PFSK-1 (cell line): Measurements from ENCODE around the gene FRG2B. TPM values are rescaled to one million over a fixed set of nuclear protein-coding genes. Genes with fewer than 3 reads are reported as not detected.
"Not testable (repeated sequence)": the region's sequence is repeated elsewhere in the genome, so short reads cannot be mapped to it uniquely, and the experiment has no call there.

Source experiments
- FOXP2 ChIP-seq: optimal IDR thresholded peaks from 2 replicates; pipeline ENCODE3; 2011; ENCODE audit warnings: borderline replicate concordance, control low read depth, inconsistent platforms; ENCODE audit not compliant: insufficient read depth; ENCODE audit errors: extremely low read length, extremely low read depth
- POLR2AphosphoS5 ChIP-seq: IDR thresholded peaks from 2 replicates; pipeline ENCODE4 v1.6.1; 2012; ENCODE audit warnings: low read depth, mild to moderate bottlenecking, control low read depth, low read length, moderate library complexity
- SIN3A ChIP-seq: IDR thresholded peaks from 2 replicates; pipeline ENCODE4 v1.6.1; 2012; ENCODE audit warnings: mild to moderate bottlenecking, low read length, moderate library complexity, borderline replicate concordance; ENCODE audit not compliant: insufficient read depth
- TAF1 ChIP-seq: IDR thresholded peaks from 2 replicates; pipeline ENCODE4 v1.6.1; 2012; ENCODE audit warnings: low read length, control low read depth, borderline replicate concordance; ENCODE audit not compliant: insufficient read depth
- polyA plus RNA-seq: library from polyadenylated mRNA; unstranded; fragments of >200 nt; gene quantifications from one replicate; pipeline ENCODE4 v1.2.1, GENCODE V29; 2012; ENCODE audit warnings: low read depth, missing spikeins; ENCODE audit not compliant: insufficient read length
- TF ChIP-seq, protein P1 (sequence below), 2 experiments: IDR thresholded peaks; 2 replicates each; pipeline versions ENCODE4 v1.6.1 to v1.8.0; 2011 to 2012; ENCODE audit warnings: low read depth in 2 of 2, low read length in 2 of 2, control low read depth in 1 of 2, inconsistent platforms in 1 of 2, mild to moderate bottlenecking in 1 of 2, moderate library complexity in 1 of 2; ENCODE audit not compliant: insufficient read depth in 1 of 2

FRG2B gene
- polyA plus RNA-seq, result not detected

DNA sequence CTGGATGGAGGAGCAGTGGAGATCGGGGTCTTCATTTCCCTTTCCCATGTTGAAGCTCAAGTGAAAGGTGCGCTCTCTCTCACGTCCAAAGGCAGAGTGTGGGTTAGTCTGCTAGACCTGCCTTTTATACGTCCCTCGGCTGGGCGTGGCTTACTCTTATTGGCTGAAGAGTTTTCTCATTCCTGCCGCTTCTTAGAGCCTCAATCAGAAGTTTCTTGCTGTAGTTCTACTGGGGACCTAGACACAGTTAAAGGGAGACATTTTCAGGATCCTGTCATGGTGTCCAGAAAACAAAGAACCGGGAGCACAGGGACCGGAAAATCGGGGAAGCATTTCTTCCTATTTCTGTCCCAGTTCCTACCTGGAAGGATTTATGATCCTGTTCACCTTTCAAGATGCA, at the start of gene FRG2B:
Gene FRG2B (minus strand): TSS at position 101 of the 400 bp plus-strand sequence. CDS start 53 bp downstream, at position 48.
- not testable (repeated sequence) for TF ChIP-seq FOXP2, TAF1, POLR2AphosphoS5

DNA sequence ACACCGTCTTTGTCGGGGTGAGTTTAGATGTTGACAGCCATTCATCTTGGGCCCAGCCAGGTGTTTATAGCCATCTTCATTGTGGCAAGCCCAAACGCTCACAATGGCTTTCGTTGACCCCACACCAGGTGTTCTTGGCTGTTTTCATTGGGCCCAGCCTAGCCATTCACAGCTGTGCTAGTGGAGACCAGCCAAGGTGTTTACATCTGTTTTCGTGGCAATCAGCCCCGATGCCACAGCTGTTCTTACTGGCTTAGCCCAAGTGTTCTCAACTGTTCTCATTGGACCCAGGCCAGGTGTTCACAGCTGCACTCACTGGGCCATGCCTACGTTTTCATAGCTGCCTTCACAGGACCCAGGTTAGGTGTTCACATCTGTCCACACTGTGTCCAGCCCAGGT, 7.7 kb downstream of the FRG2B start:
- TF ChIP-seq TAF1 (no peak), FOXP2 (no peak), SIN3A (no peak), POLR2AphosphoS5 (no peak)
- TF ChIP-seq, protein P1, sequence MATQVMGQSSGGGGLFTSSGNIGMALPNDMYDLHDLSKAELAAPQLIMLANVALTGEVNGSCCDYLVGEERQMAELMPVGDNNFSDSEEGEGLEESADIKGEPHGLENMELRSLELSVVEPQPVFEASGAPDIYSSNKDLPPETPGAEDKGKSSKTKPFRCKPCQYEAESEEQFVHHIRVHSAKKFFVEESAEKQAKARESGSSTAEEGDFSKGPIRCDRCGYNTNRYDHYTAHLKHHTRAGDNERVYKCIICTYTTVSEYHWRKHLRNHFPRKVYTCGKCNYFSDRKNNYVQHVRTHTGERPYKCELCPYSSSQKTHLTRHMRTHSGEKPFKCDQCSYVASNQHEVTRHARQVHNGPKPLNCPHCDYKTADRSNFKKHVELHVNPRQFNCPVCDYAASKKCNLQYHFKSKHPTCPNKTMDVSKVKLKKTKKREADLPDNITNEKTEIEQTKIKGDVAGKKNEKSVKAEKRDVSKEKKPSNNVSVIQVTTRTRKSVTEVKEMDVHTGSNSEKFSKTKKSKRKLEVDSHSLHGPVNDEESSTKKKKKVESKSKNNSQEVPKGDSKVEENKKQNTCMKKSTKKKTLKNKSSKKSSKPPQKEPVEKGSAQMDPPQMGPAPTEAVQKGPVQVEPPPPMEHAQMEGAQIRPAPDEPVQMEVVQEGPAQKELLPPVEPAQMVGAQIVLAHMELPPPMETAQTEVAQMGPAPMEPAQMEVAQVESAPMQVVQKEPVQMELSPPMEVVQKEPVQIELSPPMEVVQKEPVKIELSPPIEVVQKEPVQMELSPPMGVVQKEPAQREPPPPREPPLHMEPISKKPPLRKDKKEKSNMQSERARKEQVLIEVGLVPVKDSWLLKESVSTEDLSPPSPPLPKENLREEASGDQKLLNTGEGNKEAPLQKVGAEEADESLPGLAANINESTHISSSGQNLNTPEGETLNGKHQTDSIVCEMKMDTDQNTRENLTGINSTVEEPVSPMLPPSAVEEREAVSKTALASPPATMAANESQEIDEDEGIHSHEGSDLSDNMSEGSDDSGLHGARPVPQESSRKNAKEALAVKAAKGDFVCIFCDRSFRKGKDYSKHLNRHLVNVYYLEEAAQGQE (IDR thresholded peaks at IDR 0.05; ENCODE audit: insufficient read depth in 1 of 2, low read depth in 2 of 2, low read length in 2 of 2), result no peak

DNA sequence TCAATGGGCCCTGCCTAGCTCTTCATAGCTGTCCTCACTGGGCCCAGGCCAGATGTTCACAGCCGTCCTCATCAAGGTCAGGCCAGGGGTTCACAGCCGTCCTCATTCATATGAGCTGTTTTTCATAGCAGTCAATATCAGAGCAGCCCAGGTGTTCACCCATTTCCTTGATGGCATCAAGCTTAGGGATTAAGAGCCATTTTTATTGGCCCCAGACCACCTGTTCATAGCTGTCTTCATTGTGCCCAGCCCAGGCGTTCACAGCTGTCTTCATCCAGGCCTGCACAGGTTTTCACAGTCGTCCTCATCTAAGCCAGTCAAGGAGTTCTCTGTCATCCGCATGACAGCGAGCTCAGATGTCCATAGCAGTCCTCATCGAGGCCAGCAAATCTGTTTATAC, 9.4 kb downstream of the FRG2B start:
- TF ChIP-seq SIN3A, result no peak
- TF ChIP-seq TAF1, result no peak
- TF ChIP-seq, protein P1 (IDR thresholded peaks at IDR 0.05; ENCODE audit: insufficient read depth in 1 of 2, low read depth in 2 of 2, low read length in 2 of 2), result no peak
- no peak for TF ChIP-seq POLR2AphosphoS5
- TF ChIP-seq FOXP2, result no peak

DNA sequence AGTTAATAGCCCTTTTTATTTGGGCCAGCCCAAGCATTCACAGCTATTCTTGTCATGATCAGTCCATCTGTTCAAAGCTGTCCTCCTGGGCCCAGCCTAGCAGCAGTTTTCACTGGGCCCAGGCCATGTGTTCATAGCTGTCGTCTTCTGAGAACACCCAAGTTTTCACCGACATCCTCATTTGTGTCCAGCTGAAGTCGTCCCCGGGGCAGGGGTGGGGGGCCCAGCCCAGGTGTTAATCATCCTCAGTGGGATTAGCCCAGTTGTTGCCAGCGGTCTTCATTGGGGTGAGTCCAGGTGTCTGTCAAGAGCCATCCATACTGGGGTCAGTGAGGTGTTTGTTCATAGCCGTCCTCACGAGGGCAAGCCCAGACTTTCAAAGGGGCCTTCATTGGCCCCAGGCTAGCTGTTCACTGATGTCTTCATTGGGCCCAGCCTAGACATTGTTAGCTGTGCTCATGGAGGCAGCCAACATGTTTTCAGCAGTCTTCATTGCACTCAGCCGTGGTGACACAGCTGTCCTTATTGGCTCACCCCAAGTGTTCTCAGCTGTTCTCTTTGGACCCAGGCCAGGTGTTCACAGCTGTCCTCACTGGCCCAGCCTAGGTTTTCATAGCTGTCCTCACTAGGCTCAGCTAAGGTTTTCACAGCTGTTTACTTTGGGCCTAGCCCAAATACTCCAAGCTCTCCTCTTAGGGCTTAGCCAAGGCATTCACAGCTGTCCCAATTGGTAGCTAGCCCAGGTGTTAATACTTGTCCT, 10.0 kb downstream of the FRG2B start:
- no peak for TF ChIP-seq TAF1
- no peak for TF ChIP-seq SIN3A
- TF ChIP-seq, protein P1 (IDR thresholded peaks at IDR 0.05; ENCODE audit: insufficient read depth in 1 of 2, low read depth in 2 of 2, low read length in 2 of 2), result no peak
- no peak for TF ChIP-seq POLR2AphosphoS5
- no peak for TF ChIP-seq FOXP2

DNA sequence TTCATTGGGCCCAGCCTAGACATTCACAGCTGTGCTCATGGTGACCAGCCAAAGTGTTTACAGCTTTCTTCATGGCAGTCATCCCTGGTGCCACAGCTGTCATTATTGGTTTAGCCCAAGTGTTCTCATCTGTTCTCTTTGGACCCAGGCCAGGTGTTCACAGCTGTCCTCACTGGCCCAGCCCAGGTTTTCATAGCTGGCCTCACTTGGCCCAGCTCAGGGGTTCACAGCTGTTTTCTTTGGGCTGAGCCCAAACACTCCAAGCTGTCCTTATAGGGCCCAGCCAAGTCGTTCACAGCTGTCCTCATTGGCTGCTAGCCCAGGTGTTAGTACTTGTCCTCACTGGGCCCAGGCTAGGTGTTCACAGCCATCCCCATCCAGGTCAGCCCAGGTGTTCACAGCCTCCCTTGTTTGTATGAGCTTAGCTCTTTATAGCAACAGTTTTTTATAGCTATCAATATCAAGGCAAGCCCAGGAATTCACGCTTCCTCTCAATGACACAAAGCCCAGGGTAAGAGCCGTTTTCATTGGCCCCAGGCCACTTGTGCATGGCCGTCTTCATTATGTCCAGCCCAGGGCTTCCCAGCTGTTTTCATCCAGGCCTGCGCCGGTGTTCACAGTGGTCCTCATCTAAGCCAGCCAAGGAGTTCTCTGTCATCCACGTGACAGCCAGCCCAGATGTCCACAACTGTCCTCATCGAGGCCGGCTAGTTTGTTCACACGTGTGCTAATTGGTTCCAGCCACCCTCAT, 11.6 kb downstream of the FRG2B start:
- no peak for TF ChIP-seq FOXP2
- TF ChIP-seq POLR2AphosphoS5, result no peak
- TF ChIP-seq TAF1, result no peak
- no peak for TF ChIP-seq SIN3A
- TF ChIP-seq, protein P1 (IDR thresholded peaks at IDR 0.05; ENCODE audit: insufficient read depth in 1 of 2, low read depth in 2 of 2, low read length in 2 of 2), result no peak
